ENCODE data around the gene PDSS2.
"Not testable (repeated sequence)": the region's sequence is repeated elsewhere in the genome, so short reads cannot be mapped to it uniquely, and the experiment has no call there.

Gene PDSS2

DNA sequence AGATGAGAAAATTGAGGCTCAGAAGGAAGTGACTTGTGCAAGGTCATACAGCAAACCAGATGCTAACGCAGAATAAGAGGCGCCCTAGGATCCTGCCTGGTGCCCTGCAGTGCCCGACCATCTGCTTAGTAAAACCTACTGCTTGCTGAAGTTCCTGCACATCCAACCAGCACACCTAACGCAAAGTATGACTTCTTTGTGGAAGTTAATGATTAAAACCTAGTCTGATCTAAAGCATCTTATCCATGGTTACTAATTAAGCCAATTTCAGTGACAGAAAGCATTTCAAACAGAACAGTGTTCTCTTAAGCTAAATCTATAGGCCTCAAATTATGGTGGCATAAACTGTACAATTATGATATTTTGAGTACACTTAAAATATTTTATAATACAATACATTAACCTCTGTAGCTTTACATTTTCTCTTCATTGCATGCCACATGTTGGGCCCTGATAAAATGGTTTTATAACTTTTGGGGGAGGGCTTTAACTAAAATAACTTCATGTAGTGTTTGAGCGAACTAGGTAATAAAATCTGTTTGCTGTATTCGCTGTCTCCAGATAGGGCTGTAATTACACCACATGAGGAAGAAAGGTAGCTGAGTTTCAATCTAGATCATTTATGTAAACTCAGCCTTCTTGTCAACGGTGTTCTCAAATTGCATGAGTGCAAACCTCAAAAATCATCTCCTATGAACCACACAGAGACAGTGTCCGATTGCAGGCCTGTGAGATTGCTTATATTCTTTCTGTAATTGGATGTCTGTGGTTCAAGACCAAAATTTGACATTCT lies 306.5 kb downstream of the PDSS2 start:
- peak; percentile 81 for DNase-seq

DNA sequence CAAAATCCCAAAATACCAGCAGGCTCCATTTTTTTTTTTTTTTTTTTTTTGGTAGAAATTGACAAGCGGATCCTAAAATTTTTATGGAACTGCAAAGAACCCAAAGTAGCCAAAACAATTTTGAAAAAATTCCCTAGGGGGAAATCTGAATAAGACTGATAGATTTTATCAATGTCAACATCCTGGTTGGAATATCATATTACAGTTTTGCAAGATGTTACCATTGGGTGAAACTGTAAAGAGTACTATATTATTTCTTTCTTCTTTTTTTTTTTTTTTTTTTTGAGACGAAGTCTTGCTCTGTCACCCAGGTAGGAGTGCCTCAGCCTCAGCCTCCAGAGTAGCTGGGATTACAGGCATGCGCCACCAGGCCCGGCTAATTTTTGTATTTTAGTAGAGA lies 314.7 kb downstream of the PDSS2 start:
- no peak for DNase-seq

DNA sequence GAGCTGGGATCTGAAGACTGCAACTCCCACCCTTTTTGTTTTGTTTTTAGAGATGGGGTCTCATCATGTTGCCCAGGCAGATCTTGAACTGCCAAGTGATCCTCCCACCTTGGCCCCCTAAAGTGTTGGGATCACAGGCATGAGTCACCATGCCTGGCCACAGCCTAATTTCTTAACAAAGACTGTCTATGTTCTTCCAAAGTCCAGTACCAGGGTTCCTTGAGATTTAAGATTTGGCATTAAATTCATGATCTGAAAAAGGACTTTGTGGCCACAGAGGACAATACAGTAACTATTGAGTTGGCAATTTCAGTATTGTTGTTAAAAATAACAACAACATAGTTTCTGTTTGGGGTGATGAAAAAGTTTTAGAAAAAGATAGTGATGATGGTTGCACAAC lies 315.4 kb downstream of the PDSS2 start:
- no peak for DNase-seq

- DNase-seq: no peak
Measured at GRCh38 chr6:107140581-107140980, 318.8 kb downstream of the PDSS2 start.

DNA sequence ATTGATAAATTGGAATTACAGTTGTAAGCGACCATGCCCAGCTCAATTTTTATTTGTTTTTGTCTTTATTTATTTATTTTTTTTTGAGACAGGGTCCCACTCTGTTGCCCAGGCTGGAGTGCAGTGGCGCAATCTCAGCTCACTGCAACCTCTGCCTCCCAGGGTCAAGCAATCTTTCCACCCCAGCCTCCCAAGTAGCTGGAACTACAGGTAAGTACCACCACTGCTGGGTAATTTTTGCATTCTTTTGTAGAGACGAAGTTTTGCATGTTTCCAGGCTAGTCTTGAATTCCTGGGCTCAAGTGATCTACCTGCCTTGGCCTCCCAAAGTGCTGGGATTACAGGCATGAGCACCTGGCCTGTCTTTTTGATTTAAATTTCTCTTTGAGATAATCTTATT lies 323.0 kb downstream of the PDSS2 start:
- not testable (repeated sequence) for DNase-seq

GRCh38 chr6:107135048-107135680 lies 324.2 kb downstream of the PDSS2 start:
- DNase-seq: not testable (repeated sequence)

- DNase-seq: no peak
Measured at GRCh38 chr6:107132330-107132954, 326.9 kb downstream of the PDSS2 start.

GRCh38 chr6:107129370-107129925 lies 329.9 kb downstream of the PDSS2 start:
- DNase-seq: no peak

- no peak for DNase-seq
Measured at GRCh38 chr6:107128577-107128976, 330.8 kb downstream of the PDSS2 start.

- no peak for DNase-seq
Measured at GRCh38 chr6:107128175-107128574, 331.2 kb downstream of the PDSS2 start.

GRCh38 chr6:107125771-107126170 lies 333.6 kb downstream of the PDSS2 start:
- DNase-seq: no peak

GRCh38 chr6:107124934-107125348 lies 334.4 kb downstream of the PDSS2 start:
- DNase-seq: no peak

DNA sequence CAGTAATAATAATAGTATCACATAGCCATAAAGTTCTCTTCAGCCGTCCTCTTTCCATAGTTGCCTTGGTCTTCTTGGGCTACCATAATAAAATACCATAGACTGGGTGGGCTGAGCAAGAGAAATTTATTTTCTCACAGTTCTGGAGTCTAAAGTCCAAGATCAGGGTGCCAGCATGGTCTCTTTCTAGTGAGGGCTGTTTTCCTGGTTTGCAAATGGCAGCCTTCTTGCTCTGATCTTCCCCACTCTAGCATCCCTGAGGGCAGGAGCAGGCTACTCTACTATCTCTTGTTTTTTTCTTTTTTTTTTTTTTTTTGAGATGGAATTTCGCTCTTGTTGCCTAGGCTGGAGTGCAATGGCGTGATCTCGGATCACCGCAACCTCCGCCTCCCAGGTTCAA lies 335.9 kb downstream of the PDSS2 start:
- no peak for DNase-seq

- no peak for DNase-seq
Measured at GRCh38 chr6:107122748-107123147, 336.6 kb downstream of the PDSS2 start.

GRCh38 chr6:107121964-107122495 lies 337.3 kb downstream of the PDSS2 start:
- no peak for DNase-seq

DNA sequence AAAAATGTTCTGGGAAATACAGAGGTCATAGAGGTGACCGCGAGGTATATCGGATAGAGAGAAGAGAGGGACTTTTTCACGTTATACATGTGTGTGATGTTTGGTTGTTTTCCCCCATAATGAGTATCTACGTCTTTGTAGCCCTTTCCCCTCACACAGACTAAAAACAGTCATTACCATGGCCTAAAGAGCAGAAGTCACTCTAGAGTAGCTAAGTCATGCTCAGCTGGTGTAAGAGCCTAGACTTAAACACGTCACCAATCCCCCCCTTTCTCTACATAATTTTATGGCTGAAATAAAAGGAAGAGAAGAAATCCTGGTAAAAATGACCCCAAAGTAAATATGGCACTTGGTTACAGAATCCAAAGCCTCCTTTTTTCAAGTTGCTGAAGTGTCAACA lies 338.1 kb downstream of the PDSS2 start:
- DNase-seq: no peak

DNA sequence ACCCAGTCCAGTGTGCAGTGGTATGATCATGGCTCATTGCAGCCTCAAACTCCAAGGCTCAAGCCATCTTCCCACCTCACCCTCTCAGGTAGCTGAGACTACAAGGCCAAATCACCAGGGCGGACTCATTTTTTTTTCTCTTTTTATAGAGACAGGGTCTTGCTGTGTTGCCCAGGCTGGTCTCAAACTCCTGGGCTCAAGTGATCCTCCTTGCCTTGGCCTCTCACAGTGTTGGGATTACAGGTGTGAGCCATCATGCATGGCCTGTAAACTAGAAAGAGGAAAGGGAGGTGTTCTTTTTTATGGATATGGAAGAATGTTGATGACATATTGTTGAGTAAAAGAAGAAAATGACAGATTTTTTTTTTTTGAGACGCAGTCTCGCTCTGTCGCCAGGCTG lies 339.0 kb downstream of the PDSS2 start:
- DNase-seq: no peak

DNA sequence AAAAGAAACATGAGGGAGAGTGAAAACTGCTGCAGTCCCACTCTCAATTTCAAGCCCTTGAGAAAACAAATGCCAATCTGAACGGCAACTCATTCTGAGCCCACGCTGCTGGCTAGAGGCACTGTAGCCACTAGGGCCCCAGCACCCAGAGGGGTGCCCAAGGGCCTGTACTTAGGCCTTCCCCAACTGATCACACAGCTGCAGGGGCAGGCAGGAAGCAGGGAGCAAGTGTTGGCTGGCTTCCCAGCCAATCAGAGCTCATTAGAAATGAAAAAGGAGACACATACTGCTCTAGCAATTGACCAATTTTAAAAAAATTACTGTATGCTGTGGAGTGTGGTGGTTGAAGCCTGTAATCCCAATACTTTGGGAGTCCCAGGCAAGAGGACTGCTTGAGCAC lies 340.4 kb downstream of the PDSS2 start:
- peak; percentile 26 for DNase-seq

GRCh38 chr6:107118540-107118939 lies 340.8 kb downstream of the PDSS2 start:
- DNase-seq: not testable (repeated sequence)

DNA sequence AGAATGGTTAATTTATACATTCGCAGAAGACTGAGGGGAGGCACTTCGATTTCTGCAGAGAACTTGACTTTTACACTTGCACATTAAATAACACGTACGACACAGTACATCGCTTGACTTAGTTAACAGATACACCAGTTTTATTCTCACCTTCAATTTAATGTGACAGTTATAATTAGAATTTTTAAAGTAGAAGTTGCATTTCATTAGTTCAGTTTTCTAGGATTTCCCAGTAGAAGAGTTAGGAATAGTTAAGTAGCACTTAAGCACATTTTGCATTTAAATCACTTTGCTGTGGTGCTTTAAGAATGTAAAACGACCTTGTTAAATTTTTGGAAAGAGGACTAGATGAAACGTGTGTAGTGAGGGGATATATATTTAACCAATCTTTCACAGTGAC lies 342.4 kb downstream of the PDSS2 start:
- DNase-seq: no peak

DNA sequence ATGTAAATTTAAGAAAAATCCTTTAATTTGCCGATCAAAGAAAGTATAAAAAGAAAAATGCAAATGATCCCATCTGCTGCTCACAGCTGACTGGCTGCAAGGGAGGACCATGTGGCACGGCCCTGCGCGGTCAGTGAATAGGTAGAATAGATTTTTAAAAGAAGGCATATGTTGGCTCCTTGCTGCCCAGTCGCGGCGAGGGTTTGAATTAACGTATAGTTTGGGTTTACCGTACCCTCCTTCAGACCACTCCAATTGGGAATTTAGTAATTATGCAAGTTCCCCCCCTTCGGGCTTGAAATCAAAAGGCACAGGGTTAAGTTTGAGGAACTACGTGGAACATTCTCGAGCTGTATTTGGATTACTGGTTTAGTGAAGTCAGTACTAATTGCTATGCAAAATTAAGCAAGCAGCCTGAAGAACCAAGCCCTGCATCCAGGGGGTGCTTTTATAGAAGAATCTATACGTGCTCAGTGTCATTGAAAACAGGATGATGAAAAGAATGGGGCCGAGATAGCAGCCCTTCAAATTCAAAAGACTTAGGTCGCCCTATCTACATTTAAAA lies 343.0 kb downstream of the PDSS2 start:
- DNase-seq: no peak

GRCh38 chr6:107115695-107116327 lies 343.6 kb downstream of the PDSS2 start:
- peak; percentile 55 for DNase-seq
